Airway epithelial cell (primary cell): ENCODE data around the gene PET100. TPM values are rescaled to one million over a fixed set of nuclear protein-coding genes. Genes with fewer than 3 reads are reported as not detected.

Experiments used
- total RNA-seq: library from RNA; depleted of rRNA; stranded (reverse); fragments of >200 nt; gene quantifications from 2 replicates; pipeline ENCODE4 v1.2.3, GENCODE V29; 2015

The PET100 gene, protein sequence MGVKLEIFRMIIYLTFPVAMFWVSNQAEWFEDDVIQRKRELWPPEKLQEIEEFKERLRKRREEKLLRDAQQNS
- total RNA-seq: 25.8 and 36.3 TPM in 2 replicates

DNA sequence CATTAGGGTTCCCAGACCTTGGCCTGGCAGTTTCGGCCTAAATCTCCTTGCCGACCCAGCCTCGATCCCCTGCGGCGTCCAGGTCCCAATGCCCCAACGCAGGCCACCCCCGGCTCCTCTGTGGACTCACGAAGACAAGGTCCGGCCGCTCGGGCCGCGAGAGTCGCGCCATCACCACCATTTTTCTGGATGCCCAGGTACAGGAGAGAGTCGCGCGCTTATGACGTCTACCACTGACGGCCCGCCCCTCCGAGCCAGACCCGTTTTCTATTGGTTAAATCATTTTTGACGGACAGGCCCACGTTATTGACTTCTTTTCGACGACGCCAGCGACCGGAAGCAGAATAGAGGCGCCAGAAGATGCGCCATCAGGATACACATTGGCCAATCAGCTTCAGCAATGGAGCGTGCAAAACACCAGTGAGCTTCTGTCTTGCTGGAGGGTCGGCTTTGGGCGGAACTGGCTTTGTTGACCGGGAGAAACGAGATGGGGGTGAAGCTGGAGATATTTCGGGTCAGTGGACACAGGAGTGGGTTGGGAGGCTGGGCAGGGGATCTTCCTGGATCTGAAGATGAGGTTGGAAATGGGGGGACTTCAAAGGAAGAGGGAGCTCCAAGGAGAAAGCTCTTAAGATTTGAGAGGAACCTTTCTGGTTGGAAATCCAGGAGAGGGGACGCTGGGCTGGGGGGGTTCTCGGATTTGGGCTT, at the start of gene PET100, which contains the start of gene XAB2:
Gene PET100, plus strand, starts transcription at position 447 of the 708 bp plus-strand sequence. Its CDS starts 41 bp downstream, at position 488.
Gene XAB2, minus strand, starts transcription at position 199 of the 708 bp plus-strand sequence. Its CDS starts 18 bp downstream, at position 181.

DNA sequence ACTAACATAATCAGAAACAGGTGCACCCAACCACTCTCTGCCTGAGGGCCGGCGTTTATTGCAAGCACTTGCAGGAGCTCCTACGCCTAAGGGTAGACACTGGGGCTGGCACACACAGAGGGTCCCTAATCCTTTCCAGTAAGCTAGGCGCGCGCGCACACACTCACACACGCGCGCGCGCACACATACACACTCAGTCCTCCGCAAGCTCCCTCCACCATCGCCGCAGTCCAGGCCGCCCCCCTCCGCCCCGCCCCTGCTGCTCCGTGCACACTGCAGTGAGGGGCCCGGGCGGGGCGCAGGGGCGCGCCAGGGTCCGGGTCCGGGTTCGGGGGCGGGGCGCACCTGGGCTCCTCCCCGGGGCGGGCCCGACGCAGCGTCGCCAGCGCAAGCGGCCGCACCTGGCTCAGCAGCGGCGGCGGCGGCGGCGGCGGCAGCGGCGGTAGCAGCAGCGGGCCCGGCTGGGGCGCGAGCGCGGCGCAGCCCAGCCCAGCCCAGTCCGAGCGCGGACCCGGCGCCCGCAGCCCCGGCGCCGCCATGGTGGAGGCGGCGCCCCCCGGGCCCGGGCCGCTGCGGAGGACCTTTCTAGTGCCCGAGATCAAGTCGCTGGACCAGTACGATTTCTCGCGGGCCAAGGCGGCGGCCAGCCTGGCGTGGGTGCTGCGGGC, 34.0 kb upstream of the PET100 start, which contains the start of gene CAMSAP3:
Gene CAMSAP3, plus strand, starts transcription at position 398 of the 668 bp plus-strand sequence. Its CDS starts 140 bp downstream, at position 538.

DNA sequence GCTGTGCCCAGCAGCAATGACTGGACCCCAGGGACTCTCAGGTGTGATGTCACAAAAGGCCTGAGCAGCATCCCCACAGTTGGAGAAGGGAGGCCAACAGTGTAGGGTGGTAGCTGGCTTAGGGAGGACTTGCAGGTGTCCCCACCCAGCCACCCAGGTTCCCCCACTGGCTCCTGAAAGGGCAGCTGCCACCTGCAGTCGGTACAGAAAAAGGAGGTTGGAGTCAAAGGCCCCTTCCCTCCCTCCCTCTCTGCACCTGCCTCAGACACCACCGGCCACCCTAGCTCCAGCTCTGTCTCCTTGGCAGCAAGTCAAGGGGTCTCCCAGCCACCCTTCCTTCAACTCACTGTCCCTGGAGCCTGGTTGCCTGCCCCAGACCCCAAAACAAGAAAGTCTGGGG, 4.1 kb downstream of the PET100 start, which contains the start of gene PCP2:
Gene PCP2, minus strand, starts transcription at position 22 of the 400 bp plus-strand sequence. CDS start 262 bp downstream, outside the sequence.

DNA sequence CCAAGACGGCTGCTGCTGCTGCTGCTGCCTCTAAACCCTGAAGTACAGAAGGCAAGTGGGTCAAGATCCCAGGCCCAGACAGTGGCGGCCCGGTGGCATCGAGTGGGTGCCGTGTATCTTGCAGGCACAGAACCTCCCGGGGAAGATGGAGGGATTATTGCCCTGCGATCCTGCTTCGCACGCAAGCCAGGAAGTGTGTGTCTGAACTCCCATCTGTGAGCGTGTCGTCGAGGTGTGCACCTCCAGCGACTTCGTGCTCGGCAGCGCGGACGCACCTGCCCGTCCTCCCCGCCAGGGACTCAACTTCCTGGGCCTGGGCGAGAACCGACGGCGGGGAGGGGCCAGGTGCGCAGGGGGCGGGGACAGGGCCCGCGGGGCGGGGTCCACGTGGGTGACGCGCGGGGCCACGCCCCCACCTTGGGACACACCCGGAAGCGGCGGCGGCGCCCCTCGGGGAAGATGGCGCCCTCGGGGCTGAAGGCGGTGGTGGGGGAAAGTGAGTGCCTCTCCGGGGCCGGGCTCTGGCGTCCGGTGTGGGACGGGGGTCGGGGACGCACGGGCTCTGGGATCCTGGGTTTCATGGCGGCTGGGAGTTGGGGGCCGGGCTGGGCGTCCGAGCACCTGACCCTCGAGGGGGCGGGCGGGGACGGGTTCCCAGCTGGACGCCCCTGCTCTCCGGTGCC, 7.2 kb downstream of the PET100 start, which contains the start of gene STXBP2:
Gene STXBP2, plus strand, starts transcription at position 420 of the 683 bp plus-strand sequence. Its CDS starts 40 bp downstream, at position 460.

DNA sequence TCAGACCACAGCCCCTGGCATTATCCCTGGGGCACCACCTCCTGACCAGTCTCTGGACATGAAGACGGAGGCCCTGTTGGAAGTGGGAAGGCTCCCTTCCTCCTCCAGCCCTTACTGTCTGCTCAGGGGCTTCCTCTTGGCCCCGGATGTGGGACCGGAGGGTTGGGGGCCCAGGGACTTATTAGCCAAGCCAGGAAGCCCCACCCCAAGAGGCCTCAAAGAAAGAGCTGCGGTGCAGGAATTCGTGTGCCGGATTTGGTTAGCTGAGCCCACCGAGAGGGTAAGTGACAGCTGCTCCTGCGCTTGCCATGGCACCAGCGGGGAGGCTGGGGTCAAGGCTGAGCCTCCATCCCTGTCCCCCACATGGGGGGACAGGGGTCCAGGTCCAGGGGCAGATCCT, 39.2 kb downstream of the PET100 start, which contains the start of gene RETN:
Gene RETN, plus strand, starts transcription at position 208 of the 400 bp plus-strand sequence. CDS start 278 bp downstream, outside the sequence.

DNA sequence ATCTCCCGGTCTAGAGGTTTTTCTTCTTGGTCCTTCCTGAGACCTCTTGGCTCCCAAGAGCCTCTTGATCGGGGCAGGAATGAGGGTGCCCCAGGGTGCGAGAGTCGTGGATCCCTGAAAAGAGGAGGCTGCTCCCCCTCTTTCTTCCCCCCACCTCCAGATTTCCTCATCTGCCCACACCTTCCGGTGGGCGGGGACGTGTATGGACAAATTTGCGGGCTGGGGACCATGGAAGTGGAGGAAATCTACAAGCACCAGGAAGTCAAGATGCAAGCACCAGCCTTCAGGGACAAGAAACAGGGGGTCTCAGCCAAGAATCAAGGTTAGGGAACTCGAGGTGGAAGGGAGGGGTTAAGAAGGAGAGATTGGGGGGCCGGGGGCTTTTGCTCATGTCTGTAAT, 47.3 kb downstream of the PET100 start, which contains the start of gene MCEMP1:
Gene MCEMP1, plus strand, starts transcription at position 237 of the 400 bp plus-strand sequence. Its CDS starts 31 bp downstream, at position 268.

DNA sequence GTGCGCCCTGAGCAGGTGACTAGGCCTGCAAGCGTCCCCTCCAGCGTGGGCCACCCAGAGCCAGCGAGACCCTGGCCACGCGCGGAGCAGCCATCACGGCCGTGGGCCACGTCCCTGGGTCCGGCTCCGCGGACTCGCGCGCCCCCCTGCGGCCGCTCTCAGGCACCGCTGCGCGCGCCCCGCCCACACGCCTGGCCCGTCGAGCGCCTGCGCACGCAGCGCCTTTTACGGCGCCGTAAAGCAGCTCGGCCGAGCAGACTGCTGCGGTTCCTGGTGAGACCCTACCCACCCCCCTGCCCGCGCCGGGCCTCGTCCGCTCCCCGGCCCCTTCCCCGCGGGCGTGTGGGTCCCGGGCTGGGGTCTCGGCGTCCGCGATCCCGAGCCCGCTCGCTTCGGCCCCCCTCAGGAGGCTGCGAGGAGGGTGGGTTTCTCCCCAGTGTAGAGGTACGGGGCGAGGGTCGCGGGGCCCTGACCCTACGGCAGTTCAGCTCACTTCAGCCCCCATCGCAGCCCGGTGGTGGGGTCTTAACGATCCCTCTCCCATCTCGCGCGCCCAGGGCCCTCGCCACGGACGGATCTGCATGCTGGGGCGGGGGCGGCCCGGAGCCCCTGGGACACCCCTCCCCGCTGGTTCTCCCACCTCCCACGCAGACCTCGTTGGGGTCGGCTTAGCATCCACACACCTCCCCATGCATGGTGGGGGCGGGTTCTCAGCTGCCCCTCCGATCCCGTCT, 51.2 kb downstream of the PET100 start, which contains the start of gene TRAPPC5:
Gene TRAPPC5, plus strand, starts transcription at position 228 of the 734 bp plus-strand sequence. CDS start 1,421 bp downstream, outside the sequence.

Other genes starting within 250 kb of the PET100 start
- gene PEX11G, start 140.8 kb upstream of the PET100 start, total RNA-seq: 3.9 and 4.5 TPM in 2 replicates
- 26.9 and 30.2 TPM in 2 replicates for gene ZNF358, start 113.7 kb upstream of the PET100 start, total RNA-seq
- gene MCOLN1, start 107.2 kb upstream of the PET100 start, total RNA-seq: 2.7 and 3.2 TPM in 2 replicates
- 74.9 and 77.3 TPM in 2 replicates for gene PNPLA6, start 94.1 kb upstream of the PET100 start, total RNA-seq
- gene CAMSAP3, start 33.9 kb upstream of the PET100 start, total RNA-seq: 11.0 and 12.6 TPM in 2 replicates
- gene XAB2, start 248 bp upstream of the PET100 start, total RNA-seq: 34.7 and 37.8 TPM in 2 replicates
- not detected in 2 replicates for gene PCP2, start 3.9 kb downstream of the PET100 start, total RNA-seq
- gene STXBP2, start 7.3 kb downstream of the PET100 start, total RNA-seq: 38.1 and 50.0 TPM in 2 replicates
- gene RETN, start 39.3 kb downstream of the PET100 start, total RNA-seq: not detected in 2 replicates
- not detected in 2 replicates for gene MCEMP1, start 47.3 kb downstream of the PET100 start, total RNA-seq
- gene TRAPPC5, start 51.0 kb downstream of the PET100 start, total RNA-seq: 115 and 131 TPM in 2 replicates
- gene FCER2, start 72.3 kb downstream of the PET100 start, total RNA-seq: not detected in 2 replicates
- not detected in 2 replicates for gene CLEC4G, start 102.3 kb downstream of the PET100 start, total RNA-seq
- not detected in 2 replicates for gene CD209, start 117.7 kb downstream of the PET100 start, total RNA-seq
- not detected in 2 replicates for gene CLEC4M, start 133.4 kb downstream of the PET100 start, total RNA-seq
- 14.8 and 16.4 TPM in 2 replicates for gene EVI5L, start 200.4 kb downstream of the PET100 start, total RNA-seq
- 0.07 TPM in 1 of 2 replicates, not detected in the other for gene PRR36, start 244.6 kb downstream of the PET100 start, total RNA-seq